ENCODE data around the gene CTSD. TPM values are rescaled to one million over a fixed set of nuclear protein-coding genes. Genes with fewer than 3 reads are reported as not detected.

CTSD gene
- total and polyA plus RNA-seq, 3 experiments from 2014 or later: 110 to 206 (median 116) TPM

DNA sequence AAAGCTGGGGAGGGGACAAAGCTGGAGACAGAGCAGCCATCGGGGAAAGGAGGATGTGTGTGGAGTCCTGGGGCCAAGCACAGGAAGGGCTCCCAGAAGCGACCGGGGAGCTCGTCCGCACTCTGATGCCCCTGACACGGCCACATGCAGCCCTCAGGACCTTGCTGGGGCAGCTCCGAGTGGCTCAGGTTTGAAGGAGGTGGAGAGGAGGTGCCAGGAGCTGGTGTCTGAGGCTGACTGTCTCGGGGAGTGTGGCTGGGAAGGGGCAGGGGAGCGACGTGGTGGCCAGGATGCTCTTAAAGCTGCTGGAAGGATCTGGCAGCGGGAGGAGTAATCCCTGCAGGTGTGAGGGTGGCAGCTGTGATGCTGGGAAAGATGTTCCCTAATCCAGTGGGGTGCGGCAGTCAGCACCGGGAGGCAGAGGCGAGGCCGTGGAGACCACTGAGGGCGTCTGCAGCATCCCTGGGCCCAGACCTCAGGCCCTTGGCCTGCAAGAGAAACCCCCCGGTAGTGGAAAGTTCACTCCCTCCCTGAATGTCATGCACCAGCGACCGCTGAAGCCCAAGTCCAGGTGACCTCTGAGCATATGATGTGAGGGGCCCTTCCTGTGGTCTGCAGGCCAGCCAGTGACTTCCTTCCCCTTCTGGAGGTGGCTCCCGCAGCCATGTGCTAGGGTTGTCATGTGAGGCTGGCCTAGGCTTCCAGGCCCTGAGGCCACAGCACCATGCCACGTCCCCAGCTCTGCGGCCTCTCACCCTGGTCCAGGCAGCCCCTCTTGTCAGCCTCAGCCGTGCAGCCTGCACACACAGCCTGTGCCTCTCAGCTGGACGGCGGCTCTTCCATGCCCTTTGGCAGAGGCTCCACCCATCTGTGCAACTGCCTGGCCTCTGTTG, 17.2 kb upstream of the CTSD start:
- Mint-ChIP-seq H3K27ac (no peak overlapping the region), H3K9me3 (no peaks in the 10 kb centered on the region), H3K27me3 (peaks cover 4% of the 10 kb centered on the region in 2 donors), H3K4me1 (no peaks in the 10 kb centered on the region), H3K4me3 (no peak overlapping the region), H3K36me3 (no peaks in the 10 kb centered on the region)
- POLR2A ChIA-PET: no interaction called here
- no peaks in the 10 kb centered on the region for H3K36me3 ChIP-seq (ENCODE audit: insufficient read depth, low read length)
- no peak for DNase-seq
- H3K27ac ChIP-seq (ENCODE audit: low read depth, low read length): no peak overlapping the region
- H3K4me1 ChIP-seq (ENCODE audit: insufficient read depth, low read length): no peaks in the 10 kb centered on the region
- no peaks in the 10 kb centered on the region for H3K27me3 ChIP-seq (ENCODE audit: insufficient read depth, low read length, poor library complexity, severe bottlenecking)
- CTCF ChIA-PET: no interaction called here
- H3K9me3 ChIP-seq (ENCODE audit: low read length): no peaks in the 10 kb centered on the region
- no peak overlapping the region for H3K4me3 ChIP-seq (ENCODE audit: low read length)

DNA sequence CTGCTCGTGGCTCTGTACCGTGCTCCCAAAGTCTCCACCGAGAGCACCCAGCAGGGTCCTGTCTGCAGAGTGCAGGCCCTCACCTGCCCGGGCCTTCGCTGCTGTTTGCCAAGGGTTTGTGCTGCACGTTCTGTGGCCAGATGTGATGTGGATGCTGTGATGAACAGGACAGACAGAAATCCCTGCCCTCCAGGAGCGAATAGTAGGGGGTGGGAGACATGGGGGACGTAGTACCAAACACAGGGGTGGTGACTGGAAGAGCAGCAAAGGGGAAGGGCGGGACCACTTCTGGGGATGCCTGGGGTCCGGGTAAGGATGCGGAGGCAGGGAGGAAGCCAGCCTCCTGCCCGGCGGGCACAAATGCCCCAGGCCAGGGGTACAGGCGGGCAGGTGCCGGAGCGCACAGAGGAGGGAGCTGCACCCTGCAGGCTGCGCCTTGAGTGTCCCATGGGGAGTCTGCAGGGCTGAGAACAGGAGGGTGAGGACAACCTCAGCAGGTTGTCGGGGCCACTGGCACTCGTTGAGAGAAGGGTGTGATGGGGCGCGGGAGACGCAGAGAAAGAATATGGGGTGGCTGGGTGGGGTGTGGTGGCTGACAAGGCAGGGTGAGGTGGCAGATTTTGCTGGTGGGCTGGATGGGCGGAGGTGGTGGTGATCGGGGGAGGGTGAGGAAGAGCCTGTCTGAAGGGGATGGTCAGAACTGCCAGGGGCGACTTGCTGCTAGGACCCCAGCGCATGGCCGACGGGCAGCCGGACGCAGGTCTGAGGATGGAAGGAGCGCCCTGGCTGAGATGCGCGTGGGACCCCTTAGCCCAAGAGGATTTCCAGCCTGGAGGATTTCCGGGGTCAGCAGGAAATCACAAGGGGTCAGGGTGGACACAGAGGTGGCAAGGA, 16.3 kb upstream of the CTSD start:
- H3K27ac ChIP-seq (ENCODE audit: low read depth, low read length): no peak overlapping the region
- H3K27me3 ChIP-seq (ENCODE audit: insufficient read depth, low read length, poor library complexity, severe bottlenecking): no peaks in the 10 kb centered on the region
- H3K4me1 ChIP-seq (ENCODE audit: insufficient read depth, low read length): no peaks in the 10 kb centered on the region
- peaks cover 2 to 4% of the 10 kb centered on the region in 2 donors for H3K27me3 Mint-ChIP-seq
- DNase-seq: no peak
- no peaks in the 10 kb centered on the region for H3K9me3 Mint-ChIP-seq
- no peaks in the 10 kb centered on the region for H3K4me1 Mint-ChIP-seq
- H3K4me3 ChIP-seq (ENCODE audit: low read length): no peak overlapping the region
- no peak overlapping the region for H3K27ac Mint-ChIP-seq
- H3K36me3 ChIP-seq (ENCODE audit: insufficient read depth, low read length): no peaks in the 10 kb centered on the region
- ChIA-PET CTCF (no interaction called here), POLR2A (no interaction called here)
- no peak overlapping the region for H3K4me3 Mint-ChIP-seq
- no peaks in the 10 kb centered on the region for H3K9me3 ChIP-seq (ENCODE audit: low read length)
- H3K36me3 Mint-ChIP-seq: no peaks in the 10 kb centered on the region

DNA sequence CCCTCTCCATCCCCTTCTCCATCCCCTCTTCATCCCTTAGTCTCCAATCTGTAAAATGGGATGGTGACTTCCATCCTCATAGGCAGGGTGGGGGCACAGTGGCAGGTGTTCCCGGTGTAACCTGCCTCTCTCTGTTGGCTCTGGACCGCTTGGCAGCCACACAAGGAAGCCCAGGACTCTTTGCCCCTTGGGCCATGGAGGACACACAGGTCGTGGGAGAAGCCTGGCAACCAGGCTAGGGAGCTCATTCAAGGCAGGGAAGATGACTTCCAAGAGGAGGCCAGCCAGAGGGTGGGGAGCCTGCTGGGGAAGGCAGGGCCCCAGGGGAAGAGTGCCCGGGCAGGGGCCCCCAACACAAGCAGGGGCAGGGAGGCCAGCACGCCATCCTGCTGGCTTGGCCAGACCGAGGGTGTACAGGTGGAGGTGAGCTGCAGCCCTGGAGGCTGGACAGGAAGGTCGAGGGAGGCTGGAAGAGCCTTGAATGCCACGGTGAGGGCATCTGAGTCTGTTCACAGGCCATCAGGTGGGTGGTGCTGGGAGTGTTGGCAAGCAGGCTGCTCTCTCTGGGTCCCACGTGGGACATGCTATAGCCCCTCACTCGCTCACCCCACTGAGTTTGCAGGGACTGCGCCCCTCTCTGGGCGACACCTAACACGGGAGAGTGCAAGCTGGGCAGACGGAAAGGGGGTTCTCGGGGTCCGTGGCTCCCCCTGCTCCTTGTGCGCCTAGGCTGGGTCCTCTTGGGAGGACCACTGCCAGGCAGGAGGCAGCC, 15.5 kb upstream of the CTSD start:
- Histone ChIP-seq H3K4me3 (ENCODE audit: low read length) (no peak overlapping the region), H3K9me3 (ENCODE audit: low read length) (no peaks in the 10 kb centered on the region), H3K36me3 (ENCODE audit: insufficient read depth, low read length) (no peaks in the 10 kb centered on the region), H3K4me1 (ENCODE audit: insufficient read depth, low read length) (no peaks in the 10 kb centered on the region), H3K27ac (ENCODE audit: low read depth, low read length) (no peak overlapping the region), H3K27me3 (ENCODE audit: insufficient read depth, low read length, poor library complexity, severe bottlenecking) (no peaks in the 10 kb centered on the region)
- no peaks in the 10 kb centered on the region for H3K9me3 Mint-ChIP-seq
- DNase-seq: no peak
- POLR2A ChIA-PET: no interaction called here
- H3K27me3 Mint-ChIP-seq: peaks cover 2 to 4% of the 10 kb centered on the region in 2 donors
- no peaks in the 10 kb centered on the region for H3K36me3 Mint-ChIP-seq
- no peak overlapping the region for H3K4me3 Mint-ChIP-seq
- no peaks in the 10 kb centered on the region for H3K4me1 Mint-ChIP-seq
- CTCF ChIA-PET: no interaction called here
- no peak overlapping the region for H3K27ac Mint-ChIP-seq

DNA sequence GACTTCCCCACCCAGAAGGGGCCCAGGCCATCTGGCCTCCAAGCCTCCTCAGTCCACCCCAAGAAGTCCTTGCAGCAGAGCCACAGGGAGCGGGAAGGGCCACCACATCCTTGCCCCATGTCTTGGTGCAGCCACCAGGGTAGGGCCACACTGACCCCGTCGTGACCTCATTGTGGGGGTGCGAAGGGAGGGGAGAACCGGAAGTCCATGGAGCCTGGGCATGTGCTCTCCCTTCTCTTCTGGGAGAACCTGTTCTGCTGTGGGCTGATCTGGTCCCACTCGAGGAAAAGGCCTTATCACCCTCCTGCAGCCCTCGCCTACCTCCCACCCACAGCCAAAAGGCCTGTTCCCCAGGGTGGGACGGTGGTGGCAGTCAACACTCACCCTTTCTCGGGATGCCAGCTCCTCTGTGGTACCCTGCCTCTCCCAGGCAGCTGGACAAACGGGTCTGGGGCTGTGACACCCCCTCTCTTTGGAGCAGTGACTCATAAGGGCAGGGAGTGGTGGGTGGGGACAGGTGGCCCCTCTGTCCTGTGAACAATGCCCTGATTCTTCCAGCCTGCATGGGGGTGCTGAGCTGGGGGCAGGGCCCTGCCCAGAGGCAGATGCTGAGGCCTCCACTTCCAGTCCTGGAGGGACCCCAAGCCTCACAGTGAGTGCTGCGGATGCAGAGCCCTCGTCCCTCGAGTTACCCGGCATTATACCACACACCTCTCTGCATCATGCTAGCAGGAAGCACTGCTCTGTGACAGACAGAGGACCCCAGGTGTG, 14.6 kb upstream of the CTSD start:
- H3K9me3 ChIP-seq (ENCODE audit: low read length): no peaks in the 10 kb centered on the region
- Mint-ChIP-seq H3K27me3 (peaks cover 2 to 4% of the 10 kb centered on the region in 2 donors), H3K4me3 (no peak overlapping the region), H3K9me3 (no peaks in the 10 kb centered on the region), H3K36me3 (no peaks in the 10 kb centered on the region), H3K27ac (no peak overlapping the region), H3K4me1 (peaks cover 0 to 2% (median 2%) of the 10 kb centered on the region in 3 donors)
- no peaks in the 10 kb centered on the region for H3K4me1 ChIP-seq (ENCODE audit: insufficient read depth, low read length)
- no peak overlapping the region for H3K27ac ChIP-seq (ENCODE audit: low read depth, low read length)
- H3K36me3 ChIP-seq (ENCODE audit: insufficient read depth, low read length): no peaks in the 10 kb centered on the region
- ChIA-PET POLR2A (interaction anchor here (0.7 kb wide), 1 partner anchor 33 kb away, joined by 9 read pairs; no protein-coding TSS in a partner anchor), CTCF (interaction anchor here (0.7 kb wide), 1 partner anchor 84 kb away, joined by 4 read pairs; no protein-coding TSS in a partner anchor)
- H3K27me3 ChIP-seq (ENCODE audit: insufficient read depth, low read length, poor library complexity, severe bottlenecking): no peaks in the 10 kb centered on the region
- no peak overlapping the region for H3K4me3 ChIP-seq (ENCODE audit: low read length)
- no peak for DNase-seq

DNA sequence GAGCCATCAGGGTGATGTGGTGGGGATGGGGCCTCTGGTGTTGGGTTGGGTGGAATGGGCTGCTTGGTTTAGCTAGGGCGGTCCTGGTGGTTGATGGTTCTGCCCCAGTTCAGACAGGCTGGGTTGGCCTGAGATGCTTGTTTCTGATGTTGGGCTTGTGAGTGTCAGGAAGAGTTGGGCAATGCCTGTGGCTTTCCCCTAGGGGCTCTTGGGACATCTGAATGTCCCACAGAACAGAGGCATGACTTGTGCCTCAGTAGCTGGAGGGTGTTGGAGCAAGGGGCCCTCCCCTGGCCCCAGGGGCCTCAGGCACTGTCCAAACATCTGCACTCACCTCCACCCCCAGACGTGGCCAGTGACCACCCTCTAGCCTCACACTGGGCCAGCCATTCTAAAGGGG, 14.0 kb upstream of the CTSD start:
- DNase-seq: no peak
- Histone ChIP-seq H3K9me3 (ENCODE audit: low read length) (no peaks in the 10 kb centered on the region), H3K4me3 (ENCODE audit: low read length) (no peak overlapping the region), H3K36me3 (ENCODE audit: insufficient read depth, low read length) (no peaks in the 10 kb centered on the region), H3K27me3 (ENCODE audit: insufficient read depth, low read length, poor library complexity, severe bottlenecking) (no peaks in the 10 kb centered on the region), H3K4me1 (ENCODE audit: insufficient read depth, low read length) (peaks cover under 1% of the 10 kb centered on the region), H3K27ac (ENCODE audit: low read depth, low read length) (no peak overlapping the region)
- peaks cover 2 to 4% of the 10 kb centered on the region in 2 donors for H3K27me3 Mint-ChIP-seq
- no peaks in the 10 kb centered on the region for H3K9me3 Mint-ChIP-seq
- no peak overlapping the region for H3K4me3 Mint-ChIP-seq
- CTCF ChIA-PET: interaction anchor here (0.7 kb wide), 1 partner anchor 83 kb away, joined by 4 read pairs; no protein-coding TSS in a partner anchor
- H3K4me1 Mint-ChIP-seq: peaks cover 0 to 6% (median 4%) of the 10 kb centered on the region in 3 donors
- H3K27ac Mint-ChIP-seq: peak overlapping the region in 1 of 8 donors; percentile 8
- POLR2A ChIA-PET: interaction anchor here (0.7 kb wide), 1 partner anchor 33 kb away, joined by 9 read pairs; no protein-coding TSS in a partner anchor
- H3K36me3 Mint-ChIP-seq: no peaks in the 10 kb centered on the region

DNA sequence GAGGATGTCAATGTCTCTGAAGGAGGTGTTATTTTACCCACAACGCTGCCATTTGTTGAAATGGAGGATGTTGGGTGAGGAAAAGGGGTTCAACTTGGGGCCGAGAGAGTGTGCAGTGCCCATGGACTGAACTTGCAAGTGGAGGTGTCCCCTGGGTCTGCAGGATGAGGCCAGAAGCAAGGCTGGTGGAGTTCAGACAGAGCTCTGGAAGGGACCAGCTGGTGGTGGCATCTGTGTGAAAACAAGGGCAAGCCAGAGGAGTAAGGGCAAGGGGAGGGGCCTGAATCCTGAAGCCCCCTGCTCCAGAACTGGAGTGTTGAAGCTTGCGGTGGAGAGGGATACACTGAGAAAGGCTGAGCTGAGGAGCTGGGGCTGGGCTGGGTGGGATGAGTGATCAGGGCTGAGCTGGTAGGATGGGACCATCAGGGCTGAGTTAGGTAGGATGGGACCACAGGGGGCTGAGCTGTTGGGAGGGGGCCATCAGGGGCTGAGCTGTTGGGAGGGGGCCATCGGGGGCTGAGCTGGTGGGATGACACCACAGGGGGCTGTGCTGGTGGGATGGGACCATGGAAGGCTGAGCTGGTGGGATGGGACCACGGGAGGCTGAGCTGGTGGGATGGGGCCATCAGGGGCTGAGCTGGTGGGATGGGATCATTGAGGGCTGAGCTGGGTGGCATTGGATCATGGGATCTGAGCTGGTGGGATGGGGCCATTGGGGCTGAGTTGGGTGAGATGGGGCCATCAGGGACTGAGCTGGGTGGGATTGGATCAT, 13.4 kb upstream of the CTSD start:
- H3K4me1 ChIP-seq (ENCODE audit: insufficient read depth, low read length): peaks cover 6% of the 10 kb centered on the region
- Mint-ChIP-seq H3K27me3 (peaks cover 0 to 4% of the 10 kb centered on the region in 2 donors), H3K4me3 (no peak overlapping the region), H3K9me3 (no peaks in the 10 kb centered on the region), H3K4me1 (peaks cover 6 to 12% (median 9%) of the 10 kb centered on the region in 3 donors), H3K36me3 (no peaks in the 10 kb centered on the region), H3K27ac (peak overlapping the region in 1 of 8 donors; percentile 75)
- no peak overlapping the region for H3K27ac ChIP-seq (ENCODE audit: low read depth, low read length)
- DNase-seq: no peak
- ChIA-PET POLR2A (no interaction called here), CTCF (interaction anchor here (0.7 to 0.8 kb wide), 2 partner anchors 83 to 105 kb away, joined by 4 to 5 read pairs; no protein-coding TSS in a partner anchor)
- H3K9me3 ChIP-seq (ENCODE audit: low read length): no peaks in the 10 kb centered on the region
- H3K36me3 ChIP-seq (ENCODE audit: insufficient read depth, low read length): no peaks in the 10 kb centered on the region
- H3K27me3 ChIP-seq (ENCODE audit: insufficient read depth, low read length, poor library complexity, severe bottlenecking): no peaks in the 10 kb centered on the region
- no peak overlapping the region for H3K4me3 ChIP-seq (ENCODE audit: low read length)

Data from CD8-positive, alpha-beta memory T cell (primary cell).